ENCODE data around the gene MOB3A.

GRCh38 chr19:2114821-2115220 is 18.7 kb upstream of the MOB3A start:
- no peak for TF ChIP-seq POLR2A (IDR thresholded peaks at IDR 0.05)
- TF ChIP-seq, protein P1, sequence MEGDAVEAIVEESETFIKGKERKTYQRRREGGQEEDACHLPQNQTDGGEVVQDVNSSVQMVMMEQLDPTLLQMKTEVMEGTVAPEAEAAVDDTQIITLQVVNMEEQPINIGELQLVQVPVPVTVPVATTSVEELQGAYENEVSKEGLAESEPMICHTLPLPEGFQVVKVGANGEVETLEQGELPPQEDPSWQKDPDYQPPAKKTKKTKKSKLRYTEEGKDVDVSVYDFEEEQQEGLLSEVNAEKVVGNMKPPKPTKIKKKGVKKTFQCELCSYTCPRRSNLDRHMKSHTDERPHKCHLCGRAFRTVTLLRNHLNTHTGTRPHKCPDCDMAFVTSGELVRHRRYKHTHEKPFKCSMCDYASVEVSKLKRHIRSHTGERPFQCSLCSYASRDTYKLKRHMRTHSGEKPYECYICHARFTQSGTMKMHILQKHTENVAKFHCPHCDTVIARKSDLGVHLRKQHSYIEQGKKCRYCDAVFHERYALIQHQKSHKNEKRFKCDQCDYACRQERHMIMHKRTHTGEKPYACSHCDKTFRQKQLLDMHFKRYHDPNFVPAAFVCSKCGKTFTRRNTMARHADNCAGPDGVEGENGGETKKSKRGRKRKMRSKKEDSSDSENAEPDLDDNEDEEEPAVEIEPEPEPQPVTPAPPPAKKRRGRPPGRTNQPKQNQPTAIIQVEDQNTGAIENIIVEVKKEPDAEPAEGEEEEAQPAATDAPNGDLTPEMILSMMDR (IDR thresholded peaks at IDR 0.05), result no peak

All from body of pancreas (tissue), 4 donors.